Measurements from ENCODE around the gene SH3RF3.
"Not testable (repeated sequence)": the region's sequence is repeated elsewhere in the genome, so short reads cannot be mapped to it uniquely, and the experiment has no call there.

The SH3RF3 gene

DNA sequence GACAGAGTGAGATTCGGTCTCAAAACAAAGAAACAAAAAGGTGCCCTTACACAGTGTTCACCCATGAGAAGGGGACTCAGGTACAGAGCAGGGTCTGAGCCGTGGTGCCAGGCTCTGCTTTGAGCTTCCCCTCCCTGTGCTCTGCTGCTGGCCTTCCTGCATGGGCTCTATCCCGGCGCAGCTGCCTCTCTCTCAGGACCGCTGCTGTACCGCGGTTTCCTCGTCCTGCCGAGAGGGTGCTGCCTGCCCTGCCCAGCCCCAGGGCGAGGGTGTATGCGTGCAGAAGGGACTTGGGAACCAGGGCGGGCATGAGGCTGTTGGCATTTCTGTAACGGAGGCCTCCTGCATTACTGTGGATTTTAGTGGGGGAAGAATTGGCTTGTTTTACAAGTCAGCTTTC is 30.1 kb downstream of the SH3RF3 start:
- DNase-seq (ENCODE audit: low read depth): no peak
- no peak overlapping the region for H3K4me3 ChIP-seq (ENCODE audit: control insufficient read depth, low read depth, low read length)
- TF ChIP-seq, protein P1, sequence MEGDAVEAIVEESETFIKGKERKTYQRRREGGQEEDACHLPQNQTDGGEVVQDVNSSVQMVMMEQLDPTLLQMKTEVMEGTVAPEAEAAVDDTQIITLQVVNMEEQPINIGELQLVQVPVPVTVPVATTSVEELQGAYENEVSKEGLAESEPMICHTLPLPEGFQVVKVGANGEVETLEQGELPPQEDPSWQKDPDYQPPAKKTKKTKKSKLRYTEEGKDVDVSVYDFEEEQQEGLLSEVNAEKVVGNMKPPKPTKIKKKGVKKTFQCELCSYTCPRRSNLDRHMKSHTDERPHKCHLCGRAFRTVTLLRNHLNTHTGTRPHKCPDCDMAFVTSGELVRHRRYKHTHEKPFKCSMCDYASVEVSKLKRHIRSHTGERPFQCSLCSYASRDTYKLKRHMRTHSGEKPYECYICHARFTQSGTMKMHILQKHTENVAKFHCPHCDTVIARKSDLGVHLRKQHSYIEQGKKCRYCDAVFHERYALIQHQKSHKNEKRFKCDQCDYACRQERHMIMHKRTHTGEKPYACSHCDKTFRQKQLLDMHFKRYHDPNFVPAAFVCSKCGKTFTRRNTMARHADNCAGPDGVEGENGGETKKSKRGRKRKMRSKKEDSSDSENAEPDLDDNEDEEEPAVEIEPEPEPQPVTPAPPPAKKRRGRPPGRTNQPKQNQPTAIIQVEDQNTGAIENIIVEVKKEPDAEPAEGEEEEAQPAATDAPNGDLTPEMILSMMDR (IDR thresholded peaks at IDR 0.05; ENCODE audit: control insufficient read depth, insufficient read depth, low read depth, low read length, missing control alignments): no peak

DNA sequence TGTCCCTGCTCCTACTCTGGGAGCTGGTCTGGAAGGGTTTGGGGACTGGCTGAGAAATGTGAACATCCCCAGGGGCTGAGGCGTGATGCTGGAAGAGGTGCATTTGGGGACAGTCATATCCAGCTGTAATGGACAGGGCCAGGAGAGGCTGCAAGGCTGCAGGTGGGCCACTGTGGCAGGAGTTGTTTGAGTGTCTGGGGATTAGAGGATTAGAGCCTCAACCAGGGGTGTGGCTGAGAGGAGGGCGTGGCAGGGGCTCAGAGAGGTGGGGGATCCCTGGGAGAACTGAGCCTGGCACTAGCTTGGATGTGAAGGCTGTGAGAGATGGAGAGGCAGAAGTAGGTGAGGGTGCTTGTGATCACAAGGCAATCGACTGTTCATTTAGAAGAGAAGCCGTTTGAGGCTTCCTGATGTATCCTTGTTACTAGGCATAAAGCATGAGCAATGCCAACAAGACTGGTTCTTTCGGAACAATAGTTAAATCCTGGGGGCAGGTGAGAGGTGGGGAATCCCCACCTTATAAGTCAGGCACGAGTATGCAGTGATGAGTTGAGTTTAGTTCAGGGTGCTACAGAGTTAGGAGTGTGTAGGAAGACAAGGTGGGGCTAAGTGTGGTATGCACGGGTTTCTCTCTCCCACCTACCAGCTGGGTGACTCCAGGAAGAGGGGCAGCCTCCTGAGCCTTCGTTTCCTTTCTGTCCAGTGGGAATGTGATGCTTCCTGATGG is 31.9 kb downstream of the SH3RF3 start:
- TF ChIP-seq, protein P1 (IDR thresholded peaks at IDR 0.05; ENCODE audit: control insufficient read depth, insufficient read depth, low read depth, low read length, missing control alignments): no peak
- H3K4me3 ChIP-seq (ENCODE audit: control insufficient read depth, low read depth, low read length): no peak overlapping the region
- DNase-seq (ENCODE audit: low read depth): no peak

- DNase-seq (ENCODE audit: low read depth); H3K4me3 ChIP-seq (ENCODE audit: control insufficient read depth, low read depth, low read length): not testable (repeated sequence)
Measured at GRCh38 chr2:109162367-109162766, 33.4 kb downstream of the SH3RF3 start.

- DNase-seq (ENCODE audit: low read depth): no peak
- no peak overlapping the region for H3K4me3 ChIP-seq (ENCODE audit: control insufficient read depth, low read depth, low read length)
- TF ChIP-seq, protein P1 (IDR thresholded peaks at IDR 0.05; ENCODE audit: control insufficient read depth, insufficient read depth, low read depth, low read length, missing control alignments): no peak
Measured at GRCh38 chr2:109162999-109163398, 34.0 kb downstream of the SH3RF3 start.

DNA sequence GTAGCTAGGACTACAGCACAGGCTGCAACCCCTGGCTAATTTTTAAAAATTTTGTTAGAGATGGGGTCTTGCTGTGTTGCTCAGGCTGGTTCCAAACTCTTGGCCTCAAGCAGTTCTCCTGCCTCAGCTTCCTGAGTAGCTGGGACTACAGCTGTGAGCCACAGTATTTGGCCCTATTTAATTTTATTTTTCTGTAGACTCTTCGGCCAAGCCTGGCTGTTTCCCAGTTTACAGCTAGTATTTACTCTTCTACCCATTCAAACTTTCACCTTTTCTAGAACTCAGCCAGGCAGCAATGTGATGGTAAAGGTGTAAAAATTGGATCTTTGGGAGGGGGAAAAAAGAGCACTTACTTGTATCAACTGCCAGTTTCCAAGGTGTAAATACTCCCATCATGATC is 35.3 kb downstream of the SH3RF3 start:
- TF ChIP-seq, protein P1 (IDR thresholded peaks at IDR 0.05; ENCODE audit: control insufficient read depth, insufficient read depth, low read depth, low read length, missing control alignments): no peak
- H3K4me3 ChIP-seq (ENCODE audit: control insufficient read depth, low read depth, low read length): no peak overlapping the region
- no peak for DNase-seq (ENCODE audit: low read depth)

- TF ChIP-seq, protein P1 (IDR thresholded peaks at IDR 0.05; ENCODE audit: control insufficient read depth, insufficient read depth, low read depth, low read length, missing control alignments): no peak
- no peak for DNase-seq (ENCODE audit: low read depth)
- H3K4me3 ChIP-seq (ENCODE audit: control insufficient read depth, low read depth, low read length): no peak overlapping the region
Measured at GRCh38 chr2:109164739-109165221, 35.8 kb downstream of the SH3RF3 start.

GRCh38 chr2:109166811-109167210 is 37.8 kb downstream of the SH3RF3 start:
- peak; percentile 67 for DNase-seq (ENCODE audit: low read depth)
- H3K4me3 ChIP-seq (ENCODE audit: control insufficient read depth, low read depth, low read length): no peak overlapping the region
- TF ChIP-seq, protein P1 (IDR thresholded peaks at IDR 0.05; ENCODE audit: control insufficient read depth, insufficient read depth, low read depth, low read length, missing control alignments): no peak
